Measurements from ENCODE around the gene GPC6.

DNA sequence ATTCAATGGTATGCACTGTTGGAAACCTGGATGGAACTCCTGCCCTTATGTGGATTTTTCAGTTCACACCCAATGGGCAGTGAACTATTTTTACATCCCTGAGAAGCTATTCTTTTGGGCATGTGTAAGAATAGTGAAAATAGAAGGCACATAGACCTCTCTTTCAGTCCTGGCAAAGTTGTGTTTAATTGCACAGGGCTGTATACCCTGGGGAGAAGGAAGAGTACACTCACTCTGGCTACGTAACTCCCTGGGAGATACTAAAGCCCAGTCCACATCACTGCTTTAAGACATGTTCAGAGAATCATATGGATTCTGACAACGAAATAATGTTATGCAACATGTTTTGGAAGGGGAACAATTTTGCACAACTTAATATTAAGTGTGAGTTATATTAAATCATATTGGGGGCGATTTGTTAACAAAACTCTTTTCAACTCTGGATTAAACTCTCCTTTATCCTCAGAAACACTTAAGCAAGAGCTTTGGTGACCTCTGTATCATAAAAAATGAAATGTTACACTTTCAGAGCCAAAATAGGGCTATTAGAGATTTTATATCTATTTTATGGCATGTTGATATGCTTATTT lies 1086.8 kb downstream of the GPC6 start:
- TF ChIP-seq, protein P1, sequence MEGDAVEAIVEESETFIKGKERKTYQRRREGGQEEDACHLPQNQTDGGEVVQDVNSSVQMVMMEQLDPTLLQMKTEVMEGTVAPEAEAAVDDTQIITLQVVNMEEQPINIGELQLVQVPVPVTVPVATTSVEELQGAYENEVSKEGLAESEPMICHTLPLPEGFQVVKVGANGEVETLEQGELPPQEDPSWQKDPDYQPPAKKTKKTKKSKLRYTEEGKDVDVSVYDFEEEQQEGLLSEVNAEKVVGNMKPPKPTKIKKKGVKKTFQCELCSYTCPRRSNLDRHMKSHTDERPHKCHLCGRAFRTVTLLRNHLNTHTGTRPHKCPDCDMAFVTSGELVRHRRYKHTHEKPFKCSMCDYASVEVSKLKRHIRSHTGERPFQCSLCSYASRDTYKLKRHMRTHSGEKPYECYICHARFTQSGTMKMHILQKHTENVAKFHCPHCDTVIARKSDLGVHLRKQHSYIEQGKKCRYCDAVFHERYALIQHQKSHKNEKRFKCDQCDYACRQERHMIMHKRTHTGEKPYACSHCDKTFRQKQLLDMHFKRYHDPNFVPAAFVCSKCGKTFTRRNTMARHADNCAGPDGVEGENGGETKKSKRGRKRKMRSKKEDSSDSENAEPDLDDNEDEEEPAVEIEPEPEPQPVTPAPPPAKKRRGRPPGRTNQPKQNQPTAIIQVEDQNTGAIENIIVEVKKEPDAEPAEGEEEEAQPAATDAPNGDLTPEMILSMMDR (optimal IDR thresholded peaks at IDR 0.05 in 1 of 3, IDR thresholded peaks at IDR 0.05 in 1 of 3, conservative IDR thresholded peaks at IDR 0.05 in 1 of 3; ENCODE audit: extremely low read depth in 1 of 3, insufficient read depth in 2 of 3, low read length in 3 of 3): no peak
- no peak for TF ChIP-seq EZH2 (IDR thresholded peaks at IDR 0.05; ENCODE audit: low read length)

Data from keratinocyte (primary cell).